ENCODE results near the gene ARAP3.

DNA sequence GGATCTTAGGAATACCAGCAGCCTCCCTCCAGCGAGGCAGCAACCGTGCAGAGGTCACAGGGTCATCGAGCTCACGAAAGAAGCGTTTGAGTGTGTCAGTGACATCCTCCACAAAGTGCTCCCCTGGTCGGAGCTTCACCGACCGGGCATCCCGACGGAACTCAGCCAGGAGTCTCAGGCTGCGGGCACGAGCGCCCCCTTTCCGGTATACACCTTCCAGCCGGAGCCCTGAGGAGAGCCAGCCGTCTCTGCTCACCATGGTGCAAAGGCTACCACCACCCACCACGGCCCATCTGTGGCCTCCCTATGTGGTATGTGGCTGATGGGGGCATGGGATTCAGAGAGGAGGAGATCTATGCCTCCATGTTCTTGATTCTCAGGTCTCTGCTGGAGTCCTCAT is 20.0 kb downstream of the ARAP3 start:
- TF ChIP-seq, protein P1, sequence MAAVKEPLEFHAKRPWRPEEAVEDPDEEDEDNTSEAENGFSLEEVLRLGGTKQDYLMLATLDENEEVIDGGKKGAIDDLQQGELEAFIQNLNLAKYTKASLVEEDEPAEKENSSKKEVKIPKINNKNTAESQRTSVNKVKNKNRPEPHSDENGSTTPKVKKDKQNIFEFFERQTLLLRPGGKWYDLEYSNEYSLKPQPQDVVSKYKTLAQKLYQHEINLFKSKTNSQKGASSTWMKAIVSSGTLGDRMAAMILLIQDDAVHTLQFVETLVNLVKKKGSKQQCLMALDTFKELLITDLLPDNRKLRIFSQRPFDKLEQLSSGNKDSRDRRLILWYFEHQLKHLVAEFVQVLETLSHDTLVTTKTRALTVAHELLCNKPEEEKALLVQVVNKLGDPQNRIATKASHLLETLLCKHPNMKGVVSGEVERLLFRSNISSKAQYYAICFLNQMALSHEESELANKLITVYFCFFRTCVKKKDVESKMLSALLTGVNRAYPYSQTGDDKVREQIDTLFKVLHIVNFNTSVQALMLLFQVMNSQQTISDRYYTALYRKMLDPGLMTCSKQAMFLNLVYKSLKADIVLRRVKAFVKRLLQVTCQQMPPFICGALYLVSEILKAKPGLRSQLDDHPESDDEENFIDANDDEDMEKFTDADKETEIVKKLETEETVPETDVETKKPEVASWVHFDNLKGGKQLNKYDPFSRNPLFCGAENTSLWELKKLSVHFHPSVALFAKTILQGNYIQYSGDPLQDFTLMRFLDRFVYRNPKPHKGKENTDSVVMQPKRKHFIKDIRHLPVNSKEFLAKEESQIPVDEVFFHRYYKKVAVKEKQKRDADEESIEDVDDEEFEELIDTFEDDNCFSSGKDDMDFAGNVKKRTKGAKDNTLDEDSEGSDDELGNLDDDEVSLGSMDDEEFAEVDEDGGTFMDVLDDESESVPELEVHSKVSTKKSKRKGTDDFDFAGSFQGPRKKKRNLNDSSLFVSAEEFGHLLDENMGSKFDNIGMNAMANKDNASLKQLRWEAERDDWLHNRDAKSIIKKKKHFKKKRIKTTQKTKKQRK (IDR thresholded peaks at IDR 0.05; ENCODE audit: borderline replicate concordance, low read depth, low read length): no peak
- TF ChIP-seq ZNF224 (CRISPR knock-in tag; IDR thresholded peaks at IDR 0.05) (no peak), POLR2A (conservative IDR thresholded peaks at IDR 0.05) (no peak), KDM4B (IDR thresholded peaks at IDR 0.05; ENCODE audit: borderline replicate concordance in 2 of 2, low read depth in 1 of 2) (no peak), SMARCA4 (IDR thresholded peaks at IDR 0.05) (no peak), U2AF1 (optimal IDR thresholded peaks at IDR 0.05; ENCODE audit: low read depth, low read length) (no peak), ZNF766 (CRISPR knock-in tag; conservative IDR thresholded peaks at IDR 0.05) (no peak), POLR2AphosphoS5 (IDR thresholded peaks at IDR 0.05; ENCODE audit: control insufficient read depth, insufficient read depth, low read depth, low read length) (no peak), ARNT (IDR thresholded peaks at IDR 0.05) (no peak)
- TF ChIP-seq, protein P2, sequence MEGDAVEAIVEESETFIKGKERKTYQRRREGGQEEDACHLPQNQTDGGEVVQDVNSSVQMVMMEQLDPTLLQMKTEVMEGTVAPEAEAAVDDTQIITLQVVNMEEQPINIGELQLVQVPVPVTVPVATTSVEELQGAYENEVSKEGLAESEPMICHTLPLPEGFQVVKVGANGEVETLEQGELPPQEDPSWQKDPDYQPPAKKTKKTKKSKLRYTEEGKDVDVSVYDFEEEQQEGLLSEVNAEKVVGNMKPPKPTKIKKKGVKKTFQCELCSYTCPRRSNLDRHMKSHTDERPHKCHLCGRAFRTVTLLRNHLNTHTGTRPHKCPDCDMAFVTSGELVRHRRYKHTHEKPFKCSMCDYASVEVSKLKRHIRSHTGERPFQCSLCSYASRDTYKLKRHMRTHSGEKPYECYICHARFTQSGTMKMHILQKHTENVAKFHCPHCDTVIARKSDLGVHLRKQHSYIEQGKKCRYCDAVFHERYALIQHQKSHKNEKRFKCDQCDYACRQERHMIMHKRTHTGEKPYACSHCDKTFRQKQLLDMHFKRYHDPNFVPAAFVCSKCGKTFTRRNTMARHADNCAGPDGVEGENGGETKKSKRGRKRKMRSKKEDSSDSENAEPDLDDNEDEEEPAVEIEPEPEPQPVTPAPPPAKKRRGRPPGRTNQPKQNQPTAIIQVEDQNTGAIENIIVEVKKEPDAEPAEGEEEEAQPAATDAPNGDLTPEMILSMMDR (IDR thresholded peaks at IDR 0.05 in 2 of 3, conservative IDR thresholded peaks at IDR 0.05 in 1 of 3; ENCODE audit: insufficient read depth in 2 of 3, low read depth in 1 of 3, low read length in 3 of 3): no peak
- TF ChIP-seq, protein P3, sequence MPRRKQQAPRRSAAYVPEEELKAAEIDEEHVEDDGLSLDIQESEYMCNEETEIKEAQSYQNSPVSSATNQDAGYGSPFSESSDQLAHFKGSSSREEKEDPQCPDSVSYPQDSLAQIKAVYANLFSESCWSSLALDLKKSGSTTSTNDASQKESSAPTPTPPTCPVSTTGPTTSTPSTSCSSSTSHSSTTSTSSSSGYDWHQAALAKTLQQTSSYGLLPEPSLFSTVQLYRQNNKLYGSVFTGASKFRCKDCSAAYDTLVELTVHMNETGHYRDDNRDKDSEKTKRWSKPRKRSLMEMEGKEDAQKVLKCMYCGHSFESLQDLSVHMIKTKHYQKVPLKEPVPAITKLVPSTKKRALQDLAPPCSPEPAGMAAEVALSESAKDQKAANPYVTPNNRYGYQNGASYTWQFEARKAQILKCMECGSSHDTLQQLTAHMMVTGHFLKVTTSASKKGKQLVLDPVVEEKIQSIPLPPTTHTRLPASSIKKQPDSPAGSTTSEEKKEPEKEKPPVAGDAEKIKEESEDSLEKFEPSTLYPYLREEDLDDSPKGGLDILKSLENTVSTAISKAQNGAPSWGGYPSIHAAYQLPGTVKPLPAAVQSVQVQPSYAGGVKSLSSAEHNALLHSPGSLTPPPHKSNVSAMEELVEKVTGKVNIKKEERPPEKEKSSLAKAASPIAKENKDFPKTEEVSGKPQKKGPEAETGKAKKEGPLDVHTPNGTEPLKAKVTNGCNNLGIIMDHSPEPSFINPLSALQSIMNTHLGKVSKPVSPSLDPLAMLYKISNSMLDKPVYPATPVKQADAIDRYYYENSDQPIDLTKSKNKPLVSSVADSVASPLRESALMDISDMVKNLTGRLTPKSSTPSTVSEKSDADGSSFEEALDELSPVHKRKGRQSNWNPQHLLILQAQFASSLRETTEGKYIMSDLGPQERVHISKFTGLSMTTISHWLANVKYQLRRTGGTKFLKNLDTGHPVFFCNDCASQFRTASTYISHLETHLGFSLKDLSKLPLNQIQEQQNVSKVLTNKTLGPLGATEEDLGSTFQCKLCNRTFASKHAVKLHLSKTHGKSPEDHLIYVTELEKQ (CRISPR knock-in tag; IDR thresholded peaks at IDR 0.05): no peak
- TF ChIP-seq, protein P4, sequence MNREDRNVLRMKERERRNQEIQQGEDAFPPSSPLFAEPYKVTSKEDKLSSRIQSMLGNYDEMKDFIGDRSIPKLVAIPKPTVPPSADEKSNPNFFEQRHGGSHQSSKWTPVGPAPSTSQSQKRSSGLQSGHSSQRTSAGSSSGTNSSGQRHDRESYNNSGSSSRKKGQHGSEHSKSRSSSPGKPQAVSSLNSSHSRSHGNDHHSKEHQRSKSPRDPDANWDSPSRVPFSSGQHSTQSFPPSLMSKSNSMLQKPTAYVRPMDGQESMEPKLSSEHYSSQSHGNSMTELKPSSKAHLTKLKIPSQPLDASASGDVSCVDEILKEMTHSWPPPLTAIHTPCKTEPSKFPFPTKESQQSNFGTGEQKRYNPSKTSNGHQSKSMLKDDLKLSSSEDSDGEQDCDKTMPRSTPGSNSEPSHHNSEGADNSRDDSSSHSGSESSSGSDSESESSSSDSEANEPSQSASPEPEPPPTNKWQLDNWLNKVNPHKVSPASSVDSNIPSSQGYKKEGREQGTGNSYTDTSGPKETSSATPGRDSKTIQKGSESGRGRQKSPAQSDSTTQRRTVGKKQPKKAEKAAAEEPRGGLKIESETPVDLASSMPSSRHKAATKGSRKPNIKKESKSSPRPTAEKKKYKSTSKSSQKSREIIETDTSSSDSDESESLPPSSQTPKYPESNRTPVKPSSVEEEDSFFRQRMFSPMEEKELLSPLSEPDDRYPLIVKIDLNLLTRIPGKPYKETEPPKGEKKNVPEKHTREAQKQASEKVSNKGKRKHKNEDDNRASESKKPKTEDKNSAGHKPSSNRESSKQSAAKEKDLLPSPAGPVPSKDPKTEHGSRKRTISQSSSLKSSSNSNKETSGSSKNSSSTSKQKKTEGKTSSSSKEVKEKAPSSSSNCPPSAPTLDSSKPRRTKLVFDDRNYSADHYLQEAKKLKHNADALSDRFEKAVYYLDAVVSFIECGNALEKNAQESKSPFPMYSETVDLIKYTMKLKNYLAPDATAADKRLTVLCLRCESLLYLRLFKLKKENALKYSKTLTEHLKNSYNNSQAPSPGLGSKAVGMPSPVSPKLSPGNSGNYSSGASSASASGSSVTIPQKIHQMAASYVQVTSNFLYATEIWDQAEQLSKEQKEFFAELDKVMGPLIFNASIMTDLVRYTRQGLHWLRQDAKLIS (CRISPR knock-in tag; IDR thresholded peaks at IDR 0.05): no peak

All from K562 (cell line).